ENCODE results near the gene LMAN2. TPM values are rescaled to one million over a fixed set of nuclear protein-coding genes. Genes with fewer than 3 reads are reported as not detected.

The LMAN2 gene
- polyA plus RNA-seq, 2 of the 4 experiments (the other 2 are of a cell fraction): 123 to 210 TPM

DNA sequence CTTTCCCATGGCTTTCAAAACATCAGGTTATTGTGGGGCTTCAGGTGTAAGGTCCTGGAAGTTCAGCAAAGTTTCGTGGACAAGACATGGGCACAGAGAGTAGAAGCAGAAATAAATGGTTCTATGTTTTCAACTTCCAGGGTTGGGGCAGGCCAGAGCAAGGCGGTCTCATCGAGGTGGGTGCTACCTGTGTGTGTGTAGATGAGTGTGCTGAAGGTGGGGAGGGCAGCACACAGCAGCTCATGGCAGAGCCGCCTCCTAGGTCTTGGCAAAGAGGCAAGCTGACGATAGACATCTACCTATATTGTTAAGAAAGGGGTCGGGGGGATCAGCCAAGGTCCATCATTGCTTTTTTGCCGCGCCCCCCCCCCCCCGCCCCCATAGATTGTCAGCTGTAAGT, 51.8 kb downstream of the LMAN2 start:
- Histone ChIP-seq H3K4me1 (peaks cover 28% of the 10 kb centered on the region), H3K9me3 (no peaks in the 10 kb centered on the region), H3K4me2 (no peak overlapping the region), H3K4me3 (no peak overlapping the region), H3K27ac (no peak overlapping the region)
- 89% methylated on average over 9 of the region's 9 CpGs for WGBS (ENCODE audit: missing lambda C conversion rate)
- ChIA-PET CTCF (interaction anchor here (1.0 to 3.5 kb wide), 5 partner anchors 8 to 202 kb away, joined by 3 to 28 read pairs (median 5); no protein-coding TSS in a partner anchor), POLR2A (no interaction called here)
- no peak for TF ChIP-seq ZSCAN20 (CRISPR knock-in tag; IDR thresholded peaks at IDR 0.05)
- TF ChIP-seq MAZ (IDR thresholded peaks at IDR 0.05; ENCODE audit: borderline replicate concordance, low read depth, low read length): no peak
- TF ChIP-seq RFX5 (IDR thresholded peaks at IDR 0.05): no peak
- no peak for TF ChIP-seq CHD4 (IDR thresholded peaks at IDR 0.05; ENCODE audit: borderline replicate concordance)
- no peak for TF ChIP-seq MAFK (IDR thresholded peaks at IDR 0.05; ENCODE audit: partially characterized antibody)
- FAIRE-seq (no peak), DNase-seq (ENCODE audit: low read depth in 1 of 2, low spot score in 1 of 2) (no peak), ATAC-seq (no peak)

DNA sequence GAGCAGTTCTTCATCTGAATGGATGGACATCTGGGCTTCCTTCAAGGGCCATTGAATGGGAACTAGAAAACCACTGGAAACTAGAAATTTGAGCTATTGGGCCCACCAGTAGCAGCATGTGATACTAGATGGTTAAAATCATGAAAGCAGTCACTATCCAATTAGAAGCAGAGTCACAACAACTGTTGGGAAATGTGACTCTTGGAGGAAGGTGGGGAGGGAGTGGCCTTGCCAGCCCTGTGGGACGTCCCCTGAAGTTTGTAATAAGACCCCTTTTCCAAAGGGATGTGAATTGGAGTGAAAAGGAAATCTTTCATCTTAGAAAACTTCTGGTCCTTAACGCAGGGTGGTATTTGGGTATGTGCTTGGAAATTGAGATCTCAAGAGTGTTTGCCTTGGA, 53.5 kb downstream of the LMAN2 start:
- 88% methylated on average over 2 of the region's 2 CpGs for WGBS (ENCODE audit: missing lambda C conversion rate)
- TF ChIP-seq RARB (CRISPR knock-in tag; IDR thresholded peaks at IDR 0.05) (no peak), ZFP36 (IDR thresholded peaks at IDR 0.05; ENCODE audit: borderline replicate concordance, partially characterized antibody) (no peak), CEBPB (IDR thresholded peaks at IDR 0.05) (no peak), CHD4 (IDR thresholded peaks at IDR 0.05; ENCODE audit: borderline replicate concordance) (no peak), NFE2L2 (conservative IDR thresholded peaks at IDR 0.05; ENCODE audit: low read length) (no peak), POLR2A (IDR thresholded peaks at IDR 0.05; ENCODE audit: low read length) (no peak), PHF8 (IDR thresholded peaks at IDR 0.05; ENCODE audit: borderline replicate concordance, low read depth) (no peak), EP300 (IDR thresholded peaks at IDR 0.05) (no peak), NR3C1 (IDR thresholded peaks at IDR 0.05) (no peak)
- TF ChIP-seq, protein P1, sequence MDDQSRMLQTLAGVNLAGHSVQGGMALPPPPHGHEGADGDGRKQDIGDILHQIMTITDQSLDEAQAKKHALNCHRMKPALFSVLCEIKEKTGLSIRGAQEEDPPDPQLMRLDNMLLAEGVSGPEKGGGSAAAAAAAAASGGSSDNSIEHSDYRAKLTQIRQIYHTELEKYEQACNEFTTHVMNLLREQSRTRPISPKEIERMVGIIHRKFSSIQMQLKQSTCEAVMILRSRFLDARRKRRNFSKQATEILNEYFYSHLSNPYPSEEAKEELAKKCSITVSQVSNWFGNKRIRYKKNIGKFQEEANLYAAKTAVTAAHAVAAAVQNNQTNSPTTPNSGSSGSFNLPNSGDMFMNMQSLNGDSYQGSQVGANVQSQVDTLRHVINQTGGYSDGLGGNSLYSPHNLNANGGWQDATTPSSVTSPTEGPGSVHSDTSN (IDR thresholded peaks at IDR 0.05): no peak
- TF ChIP-seq, protein P2, sequence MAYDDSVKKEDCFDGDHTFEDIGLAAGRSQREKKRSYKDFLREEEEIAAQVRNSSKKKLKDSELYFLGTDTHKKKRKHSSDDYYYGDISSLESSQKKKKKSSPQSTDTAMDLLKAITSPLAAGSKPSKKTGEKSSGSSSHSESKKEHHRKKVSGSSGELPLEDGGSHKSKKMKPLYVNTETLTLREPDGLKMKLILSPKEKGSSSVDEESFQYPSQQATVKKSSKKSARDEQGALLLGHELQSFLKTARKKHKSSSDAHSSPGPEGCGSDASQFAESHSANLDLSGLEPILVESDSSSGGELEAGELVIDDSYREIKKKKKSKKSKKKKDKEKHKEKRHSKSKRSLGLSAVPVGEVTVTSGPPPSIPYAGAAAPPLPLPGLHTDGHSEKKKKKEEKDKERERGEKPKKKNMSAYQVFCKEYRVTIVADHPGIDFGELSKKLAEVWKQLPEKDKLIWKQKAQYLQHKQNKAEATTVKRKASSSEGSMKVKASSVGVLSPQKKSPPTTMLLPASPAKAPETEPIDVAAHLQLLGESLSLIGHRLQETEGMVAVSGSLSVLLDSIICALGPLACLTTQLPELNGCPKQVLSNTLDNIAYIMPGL (CRISPR knock-in tag; IDR thresholded peaks at IDR 0.05; ENCODE audit: borderline replicate concordance): no peak
- TF ChIP-seq, protein P3, sequence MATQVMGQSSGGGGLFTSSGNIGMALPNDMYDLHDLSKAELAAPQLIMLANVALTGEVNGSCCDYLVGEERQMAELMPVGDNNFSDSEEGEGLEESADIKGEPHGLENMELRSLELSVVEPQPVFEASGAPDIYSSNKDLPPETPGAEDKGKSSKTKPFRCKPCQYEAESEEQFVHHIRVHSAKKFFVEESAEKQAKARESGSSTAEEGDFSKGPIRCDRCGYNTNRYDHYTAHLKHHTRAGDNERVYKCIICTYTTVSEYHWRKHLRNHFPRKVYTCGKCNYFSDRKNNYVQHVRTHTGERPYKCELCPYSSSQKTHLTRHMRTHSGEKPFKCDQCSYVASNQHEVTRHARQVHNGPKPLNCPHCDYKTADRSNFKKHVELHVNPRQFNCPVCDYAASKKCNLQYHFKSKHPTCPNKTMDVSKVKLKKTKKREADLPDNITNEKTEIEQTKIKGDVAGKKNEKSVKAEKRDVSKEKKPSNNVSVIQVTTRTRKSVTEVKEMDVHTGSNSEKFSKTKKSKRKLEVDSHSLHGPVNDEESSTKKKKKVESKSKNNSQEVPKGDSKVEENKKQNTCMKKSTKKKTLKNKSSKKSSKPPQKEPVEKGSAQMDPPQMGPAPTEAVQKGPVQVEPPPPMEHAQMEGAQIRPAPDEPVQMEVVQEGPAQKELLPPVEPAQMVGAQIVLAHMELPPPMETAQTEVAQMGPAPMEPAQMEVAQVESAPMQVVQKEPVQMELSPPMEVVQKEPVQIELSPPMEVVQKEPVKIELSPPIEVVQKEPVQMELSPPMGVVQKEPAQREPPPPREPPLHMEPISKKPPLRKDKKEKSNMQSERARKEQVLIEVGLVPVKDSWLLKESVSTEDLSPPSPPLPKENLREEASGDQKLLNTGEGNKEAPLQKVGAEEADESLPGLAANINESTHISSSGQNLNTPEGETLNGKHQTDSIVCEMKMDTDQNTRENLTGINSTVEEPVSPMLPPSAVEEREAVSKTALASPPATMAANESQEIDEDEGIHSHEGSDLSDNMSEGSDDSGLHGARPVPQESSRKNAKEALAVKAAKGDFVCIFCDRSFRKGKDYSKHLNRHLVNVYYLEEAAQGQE (IDR thresholded peaks at IDR 0.05): no peak
- Histone ChIP-seq H3K4me1 (peaks cover 27% of the 10 kb centered on the region), H3K4me3 (no peak overlapping the region), H3K9me3 (no peaks in the 10 kb centered on the region), H3K27ac (no peak overlapping the region), H3K4me2 (no peak overlapping the region)
- ATAC-seq (no peak), DNase-seq (ENCODE audit: low read depth in 1 of 2, low spot score in 1 of 2) (no peak), FAIRE-seq (no peak)
- ChIA-PET POLR2A (no interaction called here), CTCF (interaction anchor here (0.8 to 3.5 kb wide), 3 partner anchors 12 to 184 kb away, joined by 3 to 28 read pairs (median 5); no protein-coding TSS in a partner anchor)

DNA sequence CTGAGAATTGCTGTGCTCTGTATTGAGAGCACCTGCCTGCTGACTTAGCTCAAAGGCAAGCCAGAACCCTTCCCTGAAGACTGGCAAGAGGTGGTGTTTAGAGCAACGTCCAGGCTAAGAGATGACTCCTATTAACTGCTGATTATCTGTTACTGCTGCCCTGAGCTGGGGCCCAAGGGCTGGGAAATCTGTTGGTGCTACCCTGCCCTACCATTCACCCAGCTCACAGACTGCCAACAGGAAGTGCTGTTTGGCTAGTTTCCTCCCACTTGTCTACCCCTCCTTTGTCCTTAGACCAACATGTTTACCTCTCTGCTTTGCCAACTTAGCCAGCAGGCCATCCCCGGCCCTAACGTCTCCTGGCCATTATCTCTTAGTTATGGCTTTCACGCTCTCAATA, 54.9 kb downstream of the LMAN2 start:
- Histone ChIP-seq H3K4me1 (peaks cover 15% of the 10 kb centered on the region), H3K27ac (no peak overlapping the region), H3K4me2 (no peak overlapping the region), H3K4me3 (no peak overlapping the region), H3K9me3 (no peaks in the 10 kb centered on the region)
- no peak for DNase-seq (ENCODE audit: low read depth in 1 of 2, low spot score in 1 of 2)
- POLR2A ChIA-PET: no interaction called here
- FAIRE-seq: no peak
- no peak for ATAC-seq
- CTCF ChIA-PET: interaction anchor here (0.9 to 3.5 kb wide), 3 partner anchors 13 to 184 kb away, joined by 3 to 28 read pairs (median 5); no protein-coding TSS in a partner anchor
- 73% methylated on average over 4 of the region's 4 CpGs for WGBS (ENCODE audit: missing lambda C conversion rate)
- no peak for TF ChIP-seq RNF2 (IDR thresholded peaks at IDR 0.05; ENCODE audit: borderline replicate concordance, low read depth)
- TF ChIP-seq HEYL (CRISPR knock-in tag; IDR thresholded peaks at IDR 0.05): no peak
- no peak for TF ChIP-seq ZSCAN20 (CRISPR knock-in tag; IDR thresholded peaks at IDR 0.05)
- TF ChIP-seq ZC3H11A (IDR thresholded peaks at IDR 0.05): no peak
- TF ChIP-seq KDM1A (IDR thresholded peaks at IDR 0.05; ENCODE audit: low read depth): no peak
- no peak for TF ChIP-seq HOXA7 (CRISPR knock-in tag; IDR thresholded peaks at IDR 0.05)
- TF ChIP-seq, protein P3 (IDR thresholded peaks at IDR 0.05): no peak
- TF ChIP-seq JUNB (IDR thresholded peaks at IDR 0.05): no peak
- TF ChIP-seq, protein P4, sequence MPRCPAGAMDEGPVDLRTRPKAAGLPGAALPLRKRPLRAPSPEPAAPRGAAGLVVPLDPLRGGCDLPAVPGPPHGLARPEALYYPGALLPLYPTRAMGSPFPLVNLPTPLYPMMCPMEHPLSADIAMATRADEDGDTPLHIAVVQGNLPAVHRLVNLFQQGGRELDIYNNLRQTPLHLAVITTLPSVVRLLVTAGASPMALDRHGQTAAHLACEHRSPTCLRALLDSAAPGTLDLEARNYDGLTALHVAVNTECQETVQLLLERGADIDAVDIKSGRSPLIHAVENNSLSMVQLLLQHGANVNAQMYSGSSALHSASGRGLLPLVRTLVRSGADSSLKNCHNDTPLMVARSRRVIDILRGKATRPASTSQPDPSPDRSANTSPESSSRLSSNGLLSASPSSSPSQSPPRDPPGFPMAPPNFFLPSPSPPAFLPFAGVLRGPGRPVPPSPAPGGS (IDR thresholded peaks at IDR 0.05): no peak
- no peak for TF ChIP-seq NR3C1 (IDR thresholded peaks at IDR 0.05)
- no peak for TF ChIP-seq PHF8 (IDR thresholded peaks at IDR 0.05; ENCODE audit: borderline replicate concordance, low read depth)
